AG04450 (cell line): ENCODE data around the gene NECAB3. TPM values are rescaled to one million over a fixed set of nuclear protein-coding genes. Genes with fewer than 3 reads are reported as not detected.

Experiments used
- CTCF ChIA-PET: fragments of 300-600, 350-600 bp; formaldehyde crosslinking; extraction: SDS; loops from one replicate; lab custom pipeline; 2022; ENCODE audit warnings: antibody characterized with exemption, inconsistent platforms; lab: Charles Lee
- POLR2A ChIA-PET: fragments of 350-600 bp; formaldehyde crosslinking; extraction: SDS; loops from one replicate; lab custom pipeline; 2021; ENCODE audit warnings: antibody characterized with exemption, inconsistent platforms; lab: Yijun Ruan, JAX
- DNase-seq: peaks from one replicate; pipeline ENCODE4 v3.0.0-alpha.2; 2011; ENCODE audit warnings: low read depth, low spot score
- H3K27ac ChIP-seq: one replicate; pipeline ENCODE4 v1.5.1; 2012; ENCODE audit warnings: low read depth, low read length, control low read depth
- H3K27me3 ChIP-seq: one replicate; pipeline ENCODE4 v1.6.0; 2012; ENCODE audit warnings: low read length; ENCODE audit not compliant: control insufficient read depth, insufficient read depth
- H3K4me3 ChIP-seq: 2 replicates; pipeline ENCODE4 v1.5.1; 2011; ENCODE audit warnings: mild to moderate bottlenecking, low read depth, low read length, control low read depth
- H3K9me3 ChIP-seq: 2 replicates; pipeline ENCODE4 v1.5.1; 2012; ENCODE audit warnings: low read length; ENCODE audit not compliant: control insufficient read depth, insufficient read depth
- polyA plus RNA-seq: library from polyadenylated mRNA; depleted of rRNA; stranded (reverse); fragments of >200 nt; gene quantifications from 2 replicates; pipeline ENCODE4 v1.2.3, GENCODE V29; 2011
- TF ChIP-seq, protein P1 (sequence below): IDR thresholded peaks from 2 replicates; pipeline ENCODE4 v1.5.1; 2011; ENCODE audit warnings: low read depth, low read length, control low read depth, inconsistent platforms

Gene NECAB3
- polyA plus RNA-seq, 1 experiment: 11.7 TPM

DNA sequence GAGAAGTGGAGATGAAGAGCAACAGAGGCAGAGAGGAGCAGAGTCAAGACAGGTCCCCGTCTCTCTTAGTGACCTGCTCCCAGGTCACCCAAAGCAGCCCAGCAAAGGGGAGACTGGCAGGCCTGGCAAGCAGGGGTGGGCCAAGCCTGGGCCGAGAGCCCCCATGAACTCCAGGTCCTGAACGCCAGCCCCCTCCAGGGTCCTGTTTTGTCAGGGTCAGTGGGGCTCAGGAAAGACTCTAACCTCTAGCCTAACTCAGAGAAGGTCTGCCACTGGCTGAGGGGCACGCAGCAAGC, 1.2 kb downstream of the NECAB3 start:
- no peaks in the 10 kb centered on the region for H3K27me3 ChIP-seq
- TF ChIP-seq, protein P1, sequence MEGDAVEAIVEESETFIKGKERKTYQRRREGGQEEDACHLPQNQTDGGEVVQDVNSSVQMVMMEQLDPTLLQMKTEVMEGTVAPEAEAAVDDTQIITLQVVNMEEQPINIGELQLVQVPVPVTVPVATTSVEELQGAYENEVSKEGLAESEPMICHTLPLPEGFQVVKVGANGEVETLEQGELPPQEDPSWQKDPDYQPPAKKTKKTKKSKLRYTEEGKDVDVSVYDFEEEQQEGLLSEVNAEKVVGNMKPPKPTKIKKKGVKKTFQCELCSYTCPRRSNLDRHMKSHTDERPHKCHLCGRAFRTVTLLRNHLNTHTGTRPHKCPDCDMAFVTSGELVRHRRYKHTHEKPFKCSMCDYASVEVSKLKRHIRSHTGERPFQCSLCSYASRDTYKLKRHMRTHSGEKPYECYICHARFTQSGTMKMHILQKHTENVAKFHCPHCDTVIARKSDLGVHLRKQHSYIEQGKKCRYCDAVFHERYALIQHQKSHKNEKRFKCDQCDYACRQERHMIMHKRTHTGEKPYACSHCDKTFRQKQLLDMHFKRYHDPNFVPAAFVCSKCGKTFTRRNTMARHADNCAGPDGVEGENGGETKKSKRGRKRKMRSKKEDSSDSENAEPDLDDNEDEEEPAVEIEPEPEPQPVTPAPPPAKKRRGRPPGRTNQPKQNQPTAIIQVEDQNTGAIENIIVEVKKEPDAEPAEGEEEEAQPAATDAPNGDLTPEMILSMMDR: no peak
- POLR2A ChIA-PET: no interaction called here
- H3K4me3 ChIP-seq: peak overlapping the region; percentile 69
- H3K9me3 ChIP-seq: no peaks in the 10 kb centered on the region; the same call in 1 of the 2 replicates
- H3K27ac ChIP-seq: peak overlapping the region; percentile 2
- DNase-seq: no peak
- CTCF ChIA-PET: interaction anchor here (0.6 kb wide), 1 partner anchor 230 kb away, joined by 3 read pairs; the partner anchor contains the start of gene SNTA1

DNA sequence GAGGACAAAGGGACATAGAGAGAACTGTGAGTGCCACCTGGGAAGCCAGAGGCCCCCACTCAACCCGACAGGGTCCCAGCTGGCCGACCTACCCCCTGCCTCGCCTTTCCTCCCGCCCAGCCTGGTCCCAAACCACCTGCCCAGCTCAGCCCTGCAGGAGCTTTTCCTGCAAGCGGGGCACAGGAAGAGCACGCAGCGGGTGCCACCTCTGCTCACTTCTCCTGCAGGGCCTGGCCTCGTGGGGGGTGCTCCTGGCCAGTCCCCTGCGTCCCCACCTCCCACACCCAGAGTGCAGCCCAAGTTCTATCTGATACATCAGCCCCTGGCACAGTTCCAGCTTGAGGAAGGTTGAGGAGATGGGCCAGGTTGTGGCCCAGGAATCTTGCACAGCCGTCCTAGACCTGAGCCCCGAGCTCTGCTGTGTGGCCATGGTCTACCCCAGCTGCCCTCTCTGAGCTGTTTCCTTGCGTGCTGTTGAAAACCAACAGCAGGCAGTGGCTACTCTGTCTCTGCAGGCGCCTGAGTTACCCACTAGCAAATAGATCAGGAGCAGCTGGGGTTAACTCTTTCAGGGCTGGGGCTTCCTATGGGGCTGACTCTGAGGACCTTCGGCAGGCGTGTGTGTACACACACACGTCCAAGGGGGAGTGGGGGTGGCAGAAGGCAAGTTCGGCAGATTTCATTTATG, 1.7 kb downstream of the NECAB3 start:
- no peaks in the 10 kb centered on the region for H3K27me3 ChIP-seq
- H3K27ac ChIP-seq: peak overlapping the region; percentile 2
- TF ChIP-seq, protein P1: no peak
- ChIA-PET CTCF (interaction anchor here (0.6 kb wide), 1 partner anchor 229 kb away, joined by 3 read pairs; the partner anchor contains the start of gene SNTA1), POLR2A (no interaction called here)
- H3K4me3 ChIP-seq: peak overlapping the region; percentile 69
- no peak for DNase-seq
- H3K9me3 ChIP-seq: no peaks in the 10 kb centered on the region; the same call in 1 of the 2 replicates

DNA sequence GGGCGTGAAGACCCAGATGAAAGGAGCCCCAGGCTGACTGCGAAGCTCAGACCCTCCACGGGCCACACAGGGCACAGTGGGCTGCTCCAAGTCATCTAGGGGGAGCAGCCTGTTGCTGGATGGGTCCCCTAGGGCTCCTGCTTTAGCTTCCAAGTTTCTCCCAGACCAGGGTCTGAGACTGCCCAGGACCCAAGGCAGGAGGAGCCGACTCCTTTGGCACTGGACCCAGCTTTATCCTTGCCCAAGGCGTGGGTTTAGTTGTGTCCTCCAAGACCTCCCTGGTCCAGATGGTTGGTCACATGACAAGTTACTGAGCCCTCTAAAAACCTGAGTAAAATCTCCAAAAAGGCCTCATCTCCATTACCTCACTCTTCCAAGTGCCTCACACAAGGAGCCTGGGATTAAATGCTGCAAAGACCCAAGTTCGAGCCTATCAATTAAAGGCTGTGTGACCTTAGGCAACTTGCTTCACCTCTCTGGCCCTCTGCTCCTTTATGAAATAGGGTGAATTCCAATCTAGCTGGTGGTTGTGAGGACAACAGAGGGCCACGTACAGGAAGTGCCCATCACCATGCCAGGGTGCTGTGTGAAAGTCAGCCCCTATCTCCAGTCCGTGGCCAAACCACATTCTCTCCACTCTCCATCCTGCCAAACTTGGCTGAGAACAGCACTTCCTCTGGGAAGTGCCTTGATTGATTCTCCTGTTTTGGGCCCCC, 2.5 kb downstream of the NECAB3 start:
- no peak for DNase-seq
- POLR2A ChIA-PET: no interaction called here
- TF ChIP-seq, protein P1: no peak
- Histone ChIP-seq H3K27ac (no peak overlapping the region), H3K27me3 (no peaks in the 10 kb centered on the region), H3K9me3 (no peaks in the 10 kb centered on the region; the same call in 1 of the 2 replicates), H3K4me3 (no peak overlapping the region)
- CTCF ChIA-PET: no interaction called here

DNA sequence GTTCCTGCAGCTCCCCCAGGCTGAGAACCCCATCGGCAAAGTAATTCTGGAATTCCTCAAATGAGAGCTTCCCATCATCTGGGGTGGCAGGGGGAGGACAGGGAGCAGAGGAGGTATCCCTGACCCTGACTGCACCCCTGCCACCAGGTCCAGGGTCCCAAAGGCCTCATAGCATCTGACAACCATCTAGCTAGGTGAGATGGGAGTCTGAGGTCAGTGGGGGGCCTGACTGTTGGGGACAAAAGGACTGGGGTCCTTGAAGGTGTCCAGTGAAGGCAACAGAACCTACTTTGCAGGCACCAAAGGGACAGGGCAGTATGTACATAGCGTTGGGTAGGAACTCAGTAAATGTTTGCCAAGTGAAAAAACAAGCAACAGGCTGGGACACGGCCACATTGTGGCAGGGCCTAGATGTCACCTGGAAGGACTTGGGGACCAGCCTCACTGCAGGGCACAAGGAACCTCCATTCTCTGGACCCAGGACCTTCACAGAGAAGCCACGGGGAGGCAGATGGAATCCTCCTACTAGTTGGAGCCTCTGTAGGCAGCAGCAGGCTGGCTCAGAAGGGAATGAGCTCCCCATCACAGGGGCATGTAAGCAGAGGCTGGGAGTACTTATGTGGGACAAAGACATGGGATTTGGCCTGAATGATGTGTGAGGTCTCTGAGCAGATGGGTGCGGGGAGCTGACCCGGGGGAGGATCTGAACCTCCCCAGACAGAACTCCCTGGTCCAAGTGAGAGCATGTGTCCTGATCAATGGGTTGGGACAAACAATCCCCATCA, 3.3 kb downstream of the NECAB3 start:
- no peaks in the 10 kb centered on the region for H3K27me3 ChIP-seq
- CTCF ChIA-PET: interaction anchor here (0.6 to 0.7 kb wide), 2 partner anchors 155 to 282 kb away, joined by 3 read pairs; no protein-coding TSS in a partner anchor
- no peak for DNase-seq
- TF ChIP-seq, protein P1: no peak
- POLR2A ChIA-PET: no interaction called here
- no peak overlapping the region for H3K27ac ChIP-seq
- no peaks in the 10 kb centered on the region; the same call in 1 of the 2 replicates for H3K9me3 ChIP-seq
- H3K4me3 ChIP-seq: no peak overlapping the region
